ENCODE measurements around the gene OR7D2.
"Not testable (repeated sequence)": the region's sequence is repeated elsewhere in the genome, so short reads cannot be mapped to it uniquely, and the experiment has no call there.

Gene OR7D2

DNA sequence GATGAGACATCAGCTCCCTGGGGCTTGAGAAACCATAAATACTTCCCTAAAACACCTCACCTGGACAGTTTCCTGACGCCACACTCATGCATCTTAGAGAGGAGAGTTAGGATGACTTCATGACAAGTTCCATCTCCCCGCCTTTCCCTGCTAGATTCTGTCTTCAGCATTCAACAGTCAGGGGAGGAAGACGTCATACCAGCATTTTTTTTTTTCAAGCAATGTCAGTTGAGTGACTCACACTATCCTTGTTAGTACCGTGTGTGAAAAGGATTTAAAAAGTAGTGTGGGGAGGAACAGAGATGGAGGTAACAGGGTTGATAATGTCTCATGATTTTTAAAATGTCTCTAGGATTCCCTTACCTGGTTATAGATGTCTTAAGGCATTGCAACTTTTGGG lies at the start of gene OR7D2:
OR7D2 (plus strand) TSS at position 79 of the 400 bp plus-strand sequence. CDS start 6,803 bp downstream, outside the sequence.
- DNase-seq: no peak

DNA sequence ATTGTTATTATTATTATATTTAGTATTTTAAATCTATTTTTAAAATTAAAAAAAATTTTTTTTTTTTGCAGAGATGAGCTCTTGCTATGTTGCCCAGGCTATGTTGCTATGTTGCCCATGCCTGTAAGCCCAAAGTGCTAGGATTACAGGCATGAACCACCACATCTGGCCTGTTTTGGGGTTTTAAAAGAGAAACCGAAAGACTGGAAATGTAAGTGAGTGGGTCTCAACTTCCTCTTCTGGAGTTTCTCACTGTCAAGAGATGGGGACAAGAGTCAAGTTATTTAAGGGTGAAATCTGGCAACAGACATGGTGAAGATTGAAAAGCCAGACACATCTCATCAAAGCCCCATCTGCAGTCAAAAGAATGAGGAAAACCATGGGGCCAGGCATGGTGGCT lies 47.8 kb upstream of the OR7D2 start:
- no peak for DNase-seq

DNA sequence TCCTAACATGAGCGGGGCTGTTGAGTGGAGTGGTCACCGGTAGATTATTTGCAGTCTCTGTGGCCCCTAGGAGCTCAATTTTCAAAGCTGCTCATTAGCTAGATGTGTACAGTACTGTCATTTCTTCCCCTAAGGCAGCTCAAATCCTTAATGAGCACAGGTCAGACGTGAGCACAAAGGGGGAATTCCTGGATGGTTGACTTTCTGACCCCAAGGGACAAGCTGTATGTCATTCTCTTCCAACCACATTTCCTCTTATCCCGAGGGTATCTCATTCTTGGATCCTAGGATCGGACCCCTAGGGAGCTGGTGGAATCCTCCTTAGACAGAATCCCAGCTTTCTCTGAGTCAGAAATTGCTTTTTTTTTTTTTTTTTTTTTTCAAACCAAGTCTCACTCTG lies 46.4 kb upstream of the OR7D2 start:
- DNase-seq: no peak

DNA sequence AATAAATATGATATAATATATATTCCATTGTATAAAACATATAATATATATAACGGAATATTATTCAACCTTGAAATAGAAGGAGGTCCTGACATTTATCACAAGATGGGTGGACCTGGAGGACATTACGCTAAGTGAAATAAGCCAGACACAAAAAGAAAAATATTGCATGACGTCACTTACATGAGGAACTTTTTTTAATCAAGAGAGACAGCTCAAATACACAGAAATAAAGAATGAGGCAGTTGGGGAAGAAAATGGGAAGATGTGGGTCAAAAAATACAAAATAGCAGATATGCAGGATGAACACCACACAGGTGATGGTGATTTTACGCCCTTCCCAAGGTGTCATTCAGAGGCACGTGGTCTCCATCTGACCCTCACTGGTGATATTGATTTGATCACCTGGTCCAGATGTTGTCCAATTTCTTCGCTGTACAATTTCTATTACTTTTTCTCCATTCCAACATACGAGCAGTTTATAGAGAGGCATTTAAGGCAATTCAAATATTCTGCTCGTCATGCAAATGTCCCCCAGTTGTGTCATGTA lies 39.1 kb upstream of the OR7D2 start:
- no peak for DNase-seq

DNA sequence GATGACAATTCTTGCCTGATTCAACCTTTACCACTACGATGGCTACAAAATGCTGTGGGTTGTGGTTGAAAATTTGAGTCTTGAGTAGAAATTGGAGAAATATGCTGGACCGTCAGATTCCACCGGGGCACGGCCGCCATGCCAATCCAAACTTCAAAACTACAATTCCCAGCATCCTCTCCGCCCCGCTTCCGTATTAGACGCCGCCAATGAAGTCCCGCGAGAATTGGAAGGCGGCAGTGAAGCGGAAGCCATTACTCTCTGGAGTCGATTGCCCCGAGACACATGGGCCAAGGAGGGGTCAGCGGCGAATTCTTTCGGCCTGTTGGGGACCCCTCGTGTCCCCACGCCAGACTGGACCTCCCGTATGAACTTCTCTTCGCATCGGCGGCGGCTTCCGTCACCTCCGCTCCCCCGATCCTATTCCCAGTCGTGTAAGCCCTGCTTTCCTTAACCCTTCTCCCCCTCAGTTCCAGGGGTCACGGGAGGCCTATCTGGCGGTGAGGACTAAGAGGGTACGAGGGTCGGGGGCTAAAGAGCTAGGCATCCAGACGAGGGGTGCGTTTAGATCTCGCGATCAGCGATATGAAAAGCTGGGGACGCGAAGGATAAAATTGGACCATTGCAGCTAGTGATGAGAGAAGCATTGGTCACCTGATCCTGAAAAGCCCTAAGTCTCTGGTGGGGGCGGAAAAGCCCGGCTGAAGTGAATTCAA lies 38.5 kb upstream of the OR7D2 start, which contains the start of gene ZNF317:
ZNF317 (plus strand) TSS at position 239 of the 716 bp plus-strand sequence. CDS start 15,620 bp downstream, outside the sequence.
- peak; percentile 91 for DNase-seq

DNA sequence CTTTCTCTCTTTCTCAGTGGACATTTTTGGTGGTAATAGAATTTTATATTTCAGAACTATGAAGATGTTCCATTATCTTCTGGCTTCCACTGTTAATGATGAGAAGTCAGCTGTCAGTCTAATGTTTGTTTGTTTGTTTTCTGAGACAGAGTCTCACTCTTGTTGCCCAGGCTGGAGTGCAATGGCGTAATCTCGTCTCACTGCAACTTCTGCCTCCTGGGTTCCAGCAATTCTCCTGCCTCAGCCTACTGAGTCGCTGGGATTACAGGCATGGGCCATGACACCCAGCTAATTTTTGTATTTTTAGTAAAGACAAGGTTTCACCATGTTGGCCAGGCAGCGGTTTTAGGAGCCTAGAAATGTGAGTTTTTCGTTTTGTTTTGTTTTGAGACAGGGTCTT lies 33.9 kb upstream of the OR7D2 start:
- DNase-seq: no peak

DNA sequence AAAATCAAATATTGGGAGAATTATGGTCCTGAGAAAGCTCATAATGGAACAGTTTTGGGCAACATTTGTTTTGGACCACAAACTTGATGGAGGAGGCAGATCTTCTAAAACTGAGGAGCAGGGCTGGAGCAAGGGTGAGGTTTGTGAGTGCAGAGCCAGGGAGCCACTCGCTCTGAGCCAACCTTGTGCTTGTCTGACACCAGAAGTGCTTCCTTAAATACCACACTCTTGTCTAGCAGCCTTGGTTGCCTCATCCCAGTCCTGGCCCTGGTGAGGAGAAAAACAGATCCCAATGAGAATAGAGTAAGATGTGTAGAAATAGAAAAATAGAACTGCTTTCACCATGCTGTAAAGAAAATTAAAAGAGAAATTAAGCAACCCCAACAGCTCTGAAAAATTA lies 31.9 kb upstream of the OR7D2 start:
- no peak for DNase-seq

DNA sequence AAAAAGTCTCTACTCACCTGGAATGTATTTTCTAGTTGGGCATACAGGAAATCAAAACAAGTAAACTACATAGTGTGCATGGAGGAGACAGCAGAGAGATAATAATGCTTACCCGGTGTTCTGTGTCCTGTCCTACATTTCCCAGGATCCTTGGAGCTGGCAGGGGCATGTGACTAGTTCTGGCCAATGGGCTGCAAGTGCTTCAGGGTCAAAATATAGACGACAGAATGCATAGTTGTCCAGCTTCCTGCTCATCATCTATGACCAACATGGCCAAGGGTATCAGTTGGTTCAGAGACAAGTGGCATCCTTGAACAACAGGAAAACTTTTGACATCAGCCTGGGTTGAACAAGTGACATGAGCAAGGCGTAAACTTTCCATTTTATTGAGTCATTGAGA lies 30.1 kb upstream of the OR7D2 start:
- DNase-seq: no peak

DNA sequence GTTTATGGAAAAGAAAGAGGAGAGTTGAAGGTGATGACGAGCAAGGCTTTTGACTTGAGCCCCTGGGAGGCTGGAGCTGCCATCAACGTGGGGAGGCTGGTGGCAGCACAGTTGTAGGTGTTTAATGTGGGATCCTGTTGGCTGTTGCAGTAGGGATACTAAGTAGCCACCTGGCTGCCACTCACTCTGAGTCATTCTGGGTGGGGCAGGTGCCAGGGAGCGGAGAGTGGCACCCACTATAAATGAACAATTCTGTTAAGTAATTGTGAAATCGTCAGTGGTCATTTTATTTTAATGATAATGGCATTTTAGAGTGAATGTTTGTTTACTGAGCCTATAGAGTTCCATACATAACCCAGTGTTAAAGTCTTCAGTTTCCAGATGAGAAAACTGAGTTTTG lies 28.8 kb upstream of the OR7D2 start:
- DNase-seq: no peak

DNA sequence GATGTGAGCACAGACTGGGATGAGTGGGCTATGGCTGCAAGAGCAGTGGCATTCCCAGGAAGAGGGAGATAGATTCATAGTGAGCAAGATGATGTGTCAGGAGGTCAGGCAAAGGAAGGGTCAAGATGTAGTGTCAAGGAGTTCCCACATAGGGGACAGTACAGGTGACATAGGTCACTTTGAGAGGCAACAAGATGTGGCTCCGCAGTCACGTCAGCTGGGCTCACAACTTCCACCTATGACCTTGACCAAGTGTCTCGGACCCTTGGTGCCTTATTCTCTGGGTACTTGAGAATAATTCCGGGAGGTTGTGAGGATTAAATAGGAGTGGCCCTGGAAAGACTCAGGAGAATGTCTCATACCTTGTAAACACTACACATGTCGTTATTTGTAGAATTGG lies 28.1 kb upstream of the OR7D2 start:
- DNase-seq: no peak

DNA sequence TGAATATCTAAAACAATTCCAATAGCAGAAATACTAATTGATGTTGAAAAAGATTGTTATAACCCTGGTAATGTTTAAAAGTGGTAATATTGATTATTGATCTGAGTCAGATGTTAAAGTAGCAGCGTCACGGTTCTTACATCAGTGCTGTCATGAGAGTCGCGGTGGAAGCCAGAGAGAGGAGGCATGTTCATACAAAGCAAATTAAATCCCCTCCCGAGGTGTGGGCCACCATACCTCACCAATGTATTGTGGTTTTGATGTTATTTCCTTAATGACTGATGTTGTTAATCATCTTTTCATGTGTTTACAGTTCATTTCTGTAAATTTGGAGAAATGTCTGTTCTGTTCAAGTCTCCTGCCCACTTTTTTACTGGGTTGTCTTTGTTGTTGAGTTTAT lies 27.4 kb upstream of the OR7D2 start:
- no peak for DNase-seq

DNA sequence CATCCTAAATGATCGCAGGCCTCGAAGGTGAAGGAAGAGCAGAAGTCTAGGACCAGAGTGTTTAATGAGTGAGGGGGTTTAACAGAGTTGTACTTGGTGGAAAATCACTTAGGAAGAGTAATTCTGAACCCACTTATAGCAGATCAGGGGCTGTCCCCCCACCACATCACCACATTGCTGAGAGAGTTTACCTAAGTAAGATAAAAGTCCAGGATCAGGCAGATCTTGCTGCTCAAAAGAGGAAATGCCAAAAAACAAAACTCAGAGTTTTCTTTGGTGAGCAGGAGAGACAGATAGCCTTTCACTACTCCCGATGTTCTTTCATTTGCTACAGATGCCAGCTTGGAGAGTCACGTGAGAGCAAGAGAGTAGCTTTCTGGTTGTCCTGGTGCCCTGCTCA lies 23.2 kb upstream of the OR7D2 start:
- no peak for DNase-seq

DNA sequence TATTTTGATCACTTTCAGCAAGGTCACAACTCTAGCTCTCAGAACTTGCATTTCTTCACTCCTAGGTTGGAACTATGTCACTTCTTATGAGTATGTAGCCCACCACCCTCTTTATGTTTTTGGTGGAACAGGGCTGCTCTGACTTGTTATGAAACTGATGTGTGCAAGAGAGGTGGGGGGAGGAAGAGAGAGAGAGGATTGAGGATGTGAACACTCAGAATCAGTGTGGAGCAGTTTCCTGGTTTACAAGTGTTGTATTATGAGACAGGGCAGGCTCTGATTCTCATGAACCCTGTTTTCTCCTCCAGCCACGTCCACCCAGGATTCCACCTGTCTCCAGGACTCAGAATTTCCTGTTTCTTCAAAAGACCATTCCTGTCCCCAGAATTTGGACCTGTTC lies 22.5 kb upstream of the OR7D2 start:
- no peak for DNase-seq

DNA sequence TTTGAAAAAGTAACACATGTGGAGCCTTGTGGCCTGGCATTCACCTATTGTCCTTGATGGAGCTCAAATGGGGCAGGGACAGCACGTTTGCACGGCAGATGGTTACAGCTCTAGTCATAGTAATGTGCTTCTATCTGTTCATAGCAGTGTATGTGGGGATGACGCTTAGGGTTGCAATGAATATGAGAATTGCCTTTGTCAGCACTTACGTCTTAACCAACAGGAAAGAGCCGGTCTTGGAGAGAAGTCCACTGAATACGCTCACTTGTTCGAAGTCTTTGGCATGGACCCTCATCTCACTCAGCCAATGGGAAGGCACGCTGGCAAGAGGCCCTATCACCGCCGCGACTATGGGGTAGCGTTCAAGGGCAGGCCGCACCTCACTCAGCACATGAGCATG lies 18.9 kb upstream of the OR7D2 start:
- no peak for DNase-seq

DNA sequence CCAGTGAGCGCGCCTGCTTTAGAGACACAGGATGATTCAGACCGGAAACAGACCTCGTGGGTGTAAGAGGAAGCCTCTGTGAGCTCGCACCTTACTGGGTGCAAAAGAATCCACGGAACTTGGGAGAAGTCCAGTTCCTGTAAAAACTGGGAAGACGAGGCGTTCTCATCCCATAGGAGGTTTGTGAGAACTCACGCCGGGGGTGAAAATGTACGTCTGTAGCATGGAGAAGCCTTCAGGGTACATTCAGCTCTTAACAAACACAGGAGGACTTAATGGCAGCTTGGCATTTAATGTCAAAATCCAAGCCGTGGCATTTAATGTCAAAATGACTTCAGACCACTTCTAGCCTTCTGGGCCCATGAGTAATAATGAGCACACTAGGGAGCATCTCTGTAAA lies 17.4 kb upstream of the OR7D2 start:
- DNase-seq: no peak

DNA sequence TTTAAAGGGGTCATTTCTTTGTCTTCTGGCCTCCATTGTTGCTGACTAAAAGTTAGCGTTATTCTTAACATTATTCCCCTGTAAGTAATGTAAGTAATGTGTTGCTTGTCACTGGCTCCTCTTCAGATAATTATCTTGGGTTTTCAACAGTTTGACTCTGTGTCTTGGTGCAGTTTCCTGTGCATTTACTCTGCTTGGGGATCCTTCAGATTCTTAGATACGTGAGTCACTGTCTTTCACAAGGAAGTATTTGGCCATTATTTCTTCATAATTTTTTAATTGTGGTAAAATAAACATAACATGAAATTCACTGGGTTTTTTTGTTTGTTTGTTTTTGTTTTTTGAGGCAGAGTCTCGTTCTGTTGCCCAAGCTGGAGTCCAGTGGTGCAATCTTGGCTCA lies 13.5 kb upstream of the OR7D2 start:
- no peak for DNase-seq

DNA sequence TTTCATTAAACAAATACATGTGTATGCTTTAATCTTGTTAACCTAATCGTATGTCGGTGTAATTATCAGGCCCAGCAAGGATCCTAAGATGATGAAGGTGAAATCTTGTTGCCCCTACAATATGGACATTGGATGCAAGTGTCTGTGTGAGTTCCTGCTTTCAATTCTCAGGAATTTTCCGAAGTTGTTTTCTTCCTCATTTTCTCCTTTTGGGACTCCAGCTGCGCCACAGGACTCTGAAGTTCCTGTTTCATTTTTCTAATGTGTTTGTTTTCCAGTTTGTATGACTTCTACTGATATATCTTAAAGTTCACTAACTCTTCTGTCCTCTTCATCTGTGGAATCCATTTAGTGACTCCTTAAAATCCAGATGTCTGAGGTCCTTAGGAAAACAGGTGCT lies 11.9 kb upstream of the OR7D2 start:
- DNase-seq: no peak

DNA sequence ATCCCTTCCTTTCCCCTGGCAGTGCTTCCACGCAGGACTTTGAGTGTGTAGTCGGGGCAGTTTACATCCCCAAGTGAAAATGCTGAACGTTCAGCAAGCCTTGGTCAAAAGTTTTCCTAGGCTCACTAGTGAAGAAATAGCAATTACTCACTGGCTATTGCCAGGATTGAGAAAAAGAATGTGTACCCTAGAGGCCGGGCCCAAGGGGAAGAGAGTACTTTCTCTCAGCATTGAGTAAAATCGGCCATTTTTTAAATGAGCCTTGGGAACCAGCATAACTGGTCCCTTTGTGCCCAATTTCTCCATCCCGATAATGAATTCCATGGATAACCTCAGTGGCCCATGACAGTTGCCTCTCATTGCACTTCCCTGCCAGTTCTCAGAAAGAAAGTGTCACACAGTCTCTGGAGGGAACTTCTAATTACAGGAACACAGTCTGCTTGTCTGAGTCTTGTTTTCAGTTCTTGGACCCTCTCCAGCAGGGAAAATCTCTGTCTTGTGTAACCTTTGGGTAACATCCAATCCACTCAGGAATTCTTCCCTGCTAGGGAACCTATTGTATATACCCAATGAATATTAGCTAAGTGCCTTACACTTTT lies 7.3 kb upstream of the OR7D2 start:
- DNase-seq: no peak

DNA sequence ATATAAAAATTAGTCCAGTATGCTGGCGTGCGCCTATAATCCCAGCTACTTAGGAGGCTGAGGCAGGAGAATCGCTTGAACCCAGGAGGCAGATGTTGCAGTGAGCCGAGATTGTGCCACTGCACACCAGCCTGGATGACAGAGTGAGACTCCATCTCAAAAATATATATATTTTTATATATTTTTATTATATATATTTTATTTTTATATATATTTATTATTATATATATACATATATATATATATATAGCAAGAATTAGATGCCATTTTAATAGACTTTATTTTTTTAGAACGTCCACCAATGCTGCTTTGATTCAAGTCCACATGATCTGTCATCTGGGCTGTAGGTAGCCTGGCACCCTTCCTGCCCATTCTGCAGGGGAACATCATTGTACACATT lies 3.5 kb upstream of the OR7D2 start:
- DNase-seq: no peak

DNA sequence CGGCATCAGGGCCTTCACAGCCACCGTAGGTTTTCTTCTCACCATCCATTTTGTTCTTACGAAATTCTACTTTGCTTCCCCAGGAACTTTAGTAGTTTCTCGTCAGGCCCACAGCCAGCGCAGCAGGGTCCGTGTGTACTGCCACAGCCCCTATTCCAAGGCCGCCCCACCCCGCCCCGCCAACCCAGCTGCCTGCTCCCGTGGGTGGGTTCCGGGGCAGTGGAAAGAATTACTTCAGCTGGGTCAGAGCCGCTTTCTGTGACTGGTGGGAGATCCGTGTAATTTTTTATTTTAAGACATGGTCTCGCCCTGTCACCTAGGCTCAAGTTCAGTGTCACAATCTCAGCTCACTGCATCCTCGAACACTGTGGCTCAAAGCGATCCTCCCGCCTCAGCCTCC lies 4.2 kb downstream of the OR7D2 start:
- DNase-seq: no peak

DNA sequence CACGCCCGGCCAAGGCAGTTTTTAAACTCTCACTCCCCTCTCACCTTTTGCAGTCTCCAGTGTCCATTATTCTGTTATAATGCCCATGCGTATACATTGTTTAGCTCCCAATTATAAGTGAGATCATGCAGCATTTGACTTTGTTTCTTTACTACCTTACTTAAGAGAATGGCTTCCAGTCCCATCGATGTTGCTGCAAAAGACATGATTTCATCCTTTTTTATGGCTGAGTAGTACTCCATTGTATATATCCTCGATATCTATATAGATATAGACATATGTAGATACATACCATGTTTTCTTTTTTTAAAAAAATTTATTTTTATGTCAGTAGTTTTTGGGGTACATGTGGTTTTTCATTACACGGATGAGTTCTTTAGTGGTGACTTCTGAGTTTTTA lies 8.4 kb downstream of the OR7D2 start:
- no peak for DNase-seq

DNA sequence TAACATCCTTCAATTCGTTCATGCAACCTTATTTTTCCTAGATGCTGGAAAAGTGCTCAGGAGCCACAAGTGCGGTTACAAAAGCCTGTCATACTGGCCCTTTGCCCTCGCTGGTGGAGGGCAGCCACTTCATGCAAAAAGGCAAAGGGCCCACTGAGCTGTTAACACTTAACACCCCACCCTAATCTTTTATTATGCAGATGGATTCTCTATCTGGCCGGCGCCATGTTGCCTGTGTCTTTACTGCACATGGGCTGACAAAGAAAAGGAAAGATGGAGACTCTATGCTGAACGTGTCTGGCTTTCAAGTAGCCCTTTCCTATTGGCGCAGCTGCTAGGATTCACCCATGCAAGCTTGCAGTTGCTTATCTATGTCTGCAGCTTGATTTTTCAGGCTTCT lies 10.8 kb downstream of the OR7D2 start:
- no peak for DNase-seq

DNA sequence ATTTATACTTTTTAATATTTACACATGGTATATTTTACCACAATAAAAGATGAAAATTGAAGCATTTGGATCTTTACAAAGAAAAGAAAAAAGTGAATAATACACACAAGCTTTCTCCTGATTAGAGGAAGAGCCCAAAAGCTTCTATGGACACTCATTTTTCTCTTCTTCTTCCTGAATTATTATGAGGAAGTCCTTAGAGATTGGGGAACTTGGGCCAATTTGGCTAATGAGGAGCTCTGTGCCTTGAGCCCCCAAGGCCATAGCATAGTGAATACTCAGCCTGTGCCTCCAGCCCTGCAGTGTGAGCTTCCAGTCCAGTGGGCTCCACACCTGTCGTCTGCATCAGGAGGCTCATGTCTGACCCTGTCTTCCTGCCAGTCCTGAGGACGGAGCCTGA lies 19.3 kb downstream of the OR7D2 start:
- DNase-seq: not testable (repeated sequence)

DNA sequence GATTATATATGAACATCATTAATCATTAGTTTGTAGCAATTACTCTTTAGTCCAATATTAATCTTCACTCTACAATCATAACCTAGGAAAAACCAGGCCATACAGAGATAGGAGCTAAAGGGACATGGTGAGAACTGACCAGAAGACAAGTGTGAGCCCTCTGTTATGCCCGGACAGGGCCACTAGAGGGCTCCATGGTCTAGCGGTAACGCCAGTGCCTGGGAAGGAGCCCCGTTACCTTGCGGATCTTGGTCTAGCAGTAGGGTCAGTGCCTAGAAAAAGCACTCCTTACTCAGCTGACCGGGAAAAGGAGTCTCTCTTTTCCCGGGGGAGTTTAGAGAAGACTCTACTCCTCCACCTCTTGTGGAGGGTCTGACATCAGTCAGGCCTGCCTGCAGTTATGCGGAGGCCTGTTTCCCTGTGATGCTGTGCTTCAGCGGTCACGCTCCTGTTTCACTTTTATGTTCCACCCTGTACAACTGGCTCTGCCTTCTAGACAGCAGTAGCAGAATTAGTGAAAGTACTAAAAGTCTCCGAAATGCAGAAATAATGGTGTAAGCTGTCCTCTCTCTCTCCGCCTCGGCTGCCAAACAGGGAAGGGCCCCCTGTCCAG lies 26.8 kb downstream of the OR7D2 start:
- peak; percentile 80 for DNase-seq
